GM06990 (cell line): Measurements from ENCODE around the gene C11orf68.

Experiments
- DNase-seq: peaks from one replicate; pipeline ENCODE4 v3.0.0-alpha.2; 2011; ENCODE audit not compliant: insufficient read length; ENCODE audit errors: extremely low read depth
- H3K27me3 ChIP-seq: replicated peaks from 2 replicates; pipeline ENCODE4 v1.6.0; 2011; ENCODE audit warnings: low read length; ENCODE audit not compliant: control insufficient read depth, insufficient read depth
- H3K36me3 ChIP-seq: 2 replicates; pipeline ENCODE4 v1.5.1; 2011; ENCODE audit warnings: low read length; ENCODE audit not compliant: control insufficient read depth, insufficient read depth
- H3K4me3 ChIP-seq: replicated peaks from 2 replicates; pipeline ENCODE4 v1.5.1; 2011; ENCODE audit warnings: low read depth, mild to moderate bottlenecking, control low read depth, low read length
- TF ChIP-seq, protein P1 (sequence below): IDR thresholded peaks from 2 replicates; pipeline ENCODE4 v1.5.1; 2011; ENCODE audit warnings: low read length, control low read depth, mild to moderate bottlenecking, inconsistent platforms; ENCODE audit not compliant: insufficient read depth, poor library complexity, severe bottlenecking

The C11orf68 gene

DNA sequence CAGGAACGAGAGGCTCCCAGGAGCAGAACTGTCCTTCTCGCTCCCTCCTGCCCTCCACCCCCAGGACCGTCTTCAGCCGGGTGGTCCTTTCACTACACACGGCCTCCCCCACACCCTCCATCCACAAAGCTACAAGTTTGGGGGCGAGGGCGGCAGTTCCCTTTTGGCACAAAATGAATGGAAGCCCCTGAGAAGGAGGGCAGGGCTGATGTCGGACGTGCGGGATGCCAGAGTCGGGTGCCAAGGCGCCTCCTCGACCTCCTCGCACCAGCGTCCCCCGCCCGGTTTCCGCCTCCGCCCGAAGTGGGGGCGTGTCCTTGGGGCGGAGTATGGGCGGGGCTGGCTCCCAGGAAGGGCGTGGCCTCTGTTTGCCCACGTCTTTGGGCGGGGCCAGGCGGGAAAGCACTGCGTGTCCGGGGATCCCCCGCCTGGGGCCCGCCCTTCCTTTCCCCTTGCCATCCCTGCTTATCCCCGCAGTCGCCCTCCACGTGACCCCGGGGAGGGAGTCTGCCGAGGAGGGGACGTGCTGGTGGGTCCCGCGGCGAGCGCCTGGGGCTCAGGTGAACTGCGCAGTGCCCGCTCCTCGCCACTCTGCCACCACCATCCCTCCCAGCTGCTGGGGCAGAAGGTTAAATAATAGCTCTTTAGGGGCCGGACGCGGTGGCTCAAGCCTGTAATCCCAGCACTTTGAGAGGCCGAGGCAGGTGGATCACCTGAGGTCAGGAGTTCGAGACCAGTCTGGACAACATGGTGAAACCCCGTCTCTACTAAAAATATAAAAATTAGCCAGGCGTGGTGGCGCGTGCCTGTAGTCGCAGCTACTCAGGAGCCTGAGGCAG, 45.3 kb downstream of the C11orf68 start:
- no peaks in the 10 kb centered on the region for H3K36me3 ChIP-seq
- DNase-seq, result peak; percentile 92
- no peaks in the 10 kb centered on the region for H3K27me3 ChIP-seq
- peak overlapping the region; percentile 64 for H3K4me3 ChIP-seq
- TF ChIP-seq, protein P1, sequence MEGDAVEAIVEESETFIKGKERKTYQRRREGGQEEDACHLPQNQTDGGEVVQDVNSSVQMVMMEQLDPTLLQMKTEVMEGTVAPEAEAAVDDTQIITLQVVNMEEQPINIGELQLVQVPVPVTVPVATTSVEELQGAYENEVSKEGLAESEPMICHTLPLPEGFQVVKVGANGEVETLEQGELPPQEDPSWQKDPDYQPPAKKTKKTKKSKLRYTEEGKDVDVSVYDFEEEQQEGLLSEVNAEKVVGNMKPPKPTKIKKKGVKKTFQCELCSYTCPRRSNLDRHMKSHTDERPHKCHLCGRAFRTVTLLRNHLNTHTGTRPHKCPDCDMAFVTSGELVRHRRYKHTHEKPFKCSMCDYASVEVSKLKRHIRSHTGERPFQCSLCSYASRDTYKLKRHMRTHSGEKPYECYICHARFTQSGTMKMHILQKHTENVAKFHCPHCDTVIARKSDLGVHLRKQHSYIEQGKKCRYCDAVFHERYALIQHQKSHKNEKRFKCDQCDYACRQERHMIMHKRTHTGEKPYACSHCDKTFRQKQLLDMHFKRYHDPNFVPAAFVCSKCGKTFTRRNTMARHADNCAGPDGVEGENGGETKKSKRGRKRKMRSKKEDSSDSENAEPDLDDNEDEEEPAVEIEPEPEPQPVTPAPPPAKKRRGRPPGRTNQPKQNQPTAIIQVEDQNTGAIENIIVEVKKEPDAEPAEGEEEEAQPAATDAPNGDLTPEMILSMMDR, result no peak

DNA sequence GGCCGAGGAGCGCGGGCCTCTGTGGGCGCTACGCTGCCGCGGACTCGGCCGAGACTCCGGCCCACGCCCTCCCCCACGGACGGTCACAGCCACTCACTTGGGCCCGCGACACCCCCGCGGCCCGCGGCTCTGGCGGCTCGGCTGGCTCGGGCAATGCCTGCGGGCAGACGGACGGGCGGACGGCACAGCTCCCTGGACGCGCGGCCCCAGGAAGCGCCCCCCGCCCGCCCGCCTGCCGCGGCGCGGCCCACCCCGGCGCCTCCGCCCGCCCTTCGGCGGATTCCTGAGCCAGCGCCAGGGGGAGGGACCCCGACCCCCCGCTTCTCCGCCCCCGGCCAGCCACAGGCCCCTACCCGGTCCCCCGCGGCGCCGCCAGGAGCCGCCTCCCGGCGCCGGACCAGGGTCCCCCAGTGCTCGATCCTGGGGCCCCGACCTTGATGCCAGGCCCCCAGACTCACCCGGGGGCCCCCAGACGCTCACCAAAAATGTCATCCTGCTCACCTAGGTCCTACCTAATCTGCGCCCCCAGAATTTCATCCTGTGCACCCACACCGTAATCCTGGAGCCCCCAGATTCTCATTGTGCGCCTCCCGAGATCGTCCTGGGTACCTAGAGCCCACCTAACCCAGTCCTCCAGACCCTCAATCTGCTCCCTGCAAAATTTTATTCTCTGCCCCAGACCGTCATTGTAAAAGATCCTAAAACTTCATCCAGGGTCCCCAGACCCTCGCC, 46.1 kb downstream of the C11orf68 start, which contains the start of gene EFEMP2:
EFEMP2 (minus strand) TSS at position 215 of the 732 bp plus-strand sequence. CDS start 446 bp downstream, outside the sequence.
- TF ChIP-seq, protein P1, result no peak
- DNase-seq, result no peak

GRCh38 chr11:65871811-65872548, 46.9 kb downstream of the C11orf68 start:
- TF ChIP-seq, protein P1, result no peak
- H3K36me3 ChIP-seq, result peaks cover 2% of the 10 kb centered on the region
- H3K27me3 ChIP-seq, result no peaks in the 10 kb centered on the region
- H3K4me3 ChIP-seq, result no peak overlapping the region
- DNase-seq, result no peak

More for the DNA sequence above, 46.1 kb downstream of the C11orf68 start, which contains the start of gene EFEMP2:
- Histone ChIP-seq H3K4me3 (peak within 1 kb of the TSS; percentile 64), H3K36me3 (no peaks in the 10 kb centered on the region; the same call in 1 of the 2 replicates), H3K27me3 (no peaks in the 10 kb centered on the region)

DNA sequence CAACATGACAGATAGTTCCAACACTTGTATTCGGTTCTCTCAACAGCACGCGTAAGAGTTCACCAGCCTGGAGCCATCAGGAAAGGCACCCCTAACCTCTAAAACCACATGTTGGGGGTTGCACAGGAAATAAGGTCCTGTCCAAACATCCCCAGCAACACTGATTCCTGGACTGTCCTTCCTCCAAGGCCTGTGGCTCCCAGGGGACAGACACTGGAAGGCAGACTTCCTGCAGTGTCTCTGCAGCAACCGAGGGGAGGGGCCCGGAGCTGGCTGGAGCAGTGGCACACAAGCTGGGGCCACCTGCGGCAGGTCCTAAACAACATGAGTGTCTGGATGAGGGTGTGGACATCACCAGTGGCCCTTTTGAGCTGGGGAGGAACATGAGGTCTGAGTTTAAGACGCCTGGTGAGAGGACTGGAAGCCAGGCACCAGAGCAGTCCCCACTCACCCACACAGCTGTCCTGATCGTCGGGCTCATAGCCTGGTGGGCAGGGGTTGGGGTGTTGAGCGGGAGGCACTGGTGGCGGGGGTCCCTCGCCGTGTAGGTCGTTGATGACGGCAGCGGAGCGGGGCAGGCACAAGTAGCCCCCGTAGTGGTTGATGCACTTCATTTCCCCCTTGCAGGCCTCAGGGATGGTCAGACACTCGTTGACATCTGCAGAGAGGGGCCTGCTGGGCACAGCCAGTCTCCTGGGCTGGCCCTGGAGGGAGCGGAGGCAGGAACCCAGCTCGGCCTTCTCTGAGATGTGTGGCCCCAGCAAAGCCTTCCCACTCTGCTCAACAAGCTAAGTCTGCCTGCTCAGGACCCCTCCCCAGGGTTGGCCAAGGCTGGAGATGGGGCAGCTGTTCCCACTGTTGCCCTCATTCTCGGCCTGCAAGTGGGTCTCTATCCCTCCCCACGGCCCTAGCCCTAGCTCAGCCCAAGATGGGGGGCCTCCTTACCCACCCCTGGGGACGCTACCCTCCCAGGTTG, 47.9 kb downstream of the C11orf68 start:
- TF ChIP-seq, protein P1, result no peak
- Histone ChIP-seq H3K27me3 (no peaks in the 10 kb centered on the region), H3K4me3 (no peak overlapping the region), H3K36me3 (peaks cover 8% of the 10 kb centered on the region)
- no peak for DNase-seq

DNA sequence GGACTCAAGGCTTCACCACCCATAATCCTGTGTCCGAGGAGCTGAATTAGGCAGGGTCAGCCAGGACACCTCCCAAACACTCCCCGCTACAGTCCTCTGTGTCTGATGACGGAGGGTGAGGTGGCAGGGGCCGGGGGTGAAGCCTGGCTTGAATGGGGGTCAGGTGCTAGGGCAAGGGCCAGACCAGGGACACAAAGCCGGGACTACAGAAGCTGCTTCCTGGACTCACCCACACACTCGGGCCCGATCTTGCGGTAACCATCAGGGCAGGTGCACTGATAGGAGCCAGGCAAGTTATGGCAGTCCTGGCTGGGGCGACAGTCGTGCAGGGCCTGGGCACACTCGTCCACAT, 48.6 kb downstream of the C11orf68 start:
- TF ChIP-seq, protein P1, result no peak
- Histone ChIP-seq H3K4me3 (no peak overlapping the region), H3K27me3 (no peaks in the 10 kb centered on the region), H3K36me3 (peaks cover 13% of the 10 kb centered on the region)
- no peak for DNase-seq
